Natural killer cell (primary cell): Measurements from ENCODE around the gene NRXN2. TPM values are rescaled to one million over a fixed set of nuclear protein-coding genes. Genes with fewer than 3 reads are reported as not detected.

Experiments
- ATAC-seq, 3 donors: fragments of 150-1000 bp in 2 of 3; fragments of 200-7000 bp in 1 of 3; cut with Tn5 transposase; 1 replicate in 1 of 3; 2 replicates in 2 of 3; pipeline ENCODE4 v1.10.0; 2021; ENCODE audit warnings: mild to moderate bottlenecking in 2 of 3, moderate library complexity in 2 of 3
- DNase-seq, 2 donors: peaks; one replicate each; pipeline versions ENCODE4 v3.0.0 to v3.0.0-alpha.2; 2013 to 2021; ENCODE audit warnings: mixed read lengths in 1 of 2
- H3K27ac ChIP-seq: one replicate; pipeline ENCODE4 v1.5.1; 2013; ENCODE audit warnings: mild to moderate bottlenecking, low read length
- H3K27me3 ChIP-seq: one replicate; pipeline ENCODE4 v1.6.1; 2013; ENCODE audit warnings: low read length; ENCODE audit not compliant: control insufficient read depth, insufficient read depth
- H3K36me3 ChIP-seq: one replicate; pipeline ENCODE4 v1.6.1; 2013; ENCODE audit warnings: low read length; ENCODE audit not compliant: control insufficient read depth, insufficient read depth
- H3K4me1 ChIP-seq: one replicate; pipeline ENCODE4 v1.6.1; 2013; ENCODE audit warnings: low read length; ENCODE audit not compliant: control insufficient read depth, insufficient read depth
- H3K4me3 ChIP-seq: one replicate; pipeline ENCODE4 v1.5.1; 2013; ENCODE audit warnings: low read length
- H3K9me3 ChIP-seq: one replicate; pipeline ENCODE4 v1.6.1; 2013; ENCODE audit warnings: low read length; ENCODE audit not compliant: control insufficient read depth, insufficient read depth
- H3K27ac Mint-ChIP-seq, 2 donors: one replicate each; pipeline ENCODE4 v1.8.0; 2022; ENCODE audit warnings: mild to moderate bottlenecking in 2 of 2, mixed read lengths in 2 of 2, moderate library complexity in 1 of 2
- H3K27me3 Mint-ChIP-seq, 2 donors: one replicate each; pipeline ENCODE4 v1.8.0; 2022; ENCODE audit warnings: low read depth in 2 of 2, mixed read lengths in 2 of 2
- H3K36me3 Mint-ChIP-seq: one replicate; pipeline ENCODE4 v1.8.0; 2022; ENCODE audit warnings: mixed read lengths
- H3K4me1 Mint-ChIP-seq, 2 donors: one replicate each; pipeline ENCODE4 v1.8.0; 2022; ENCODE audit warnings: mixed read lengths in 2 of 2
- H3K4me3 Mint-ChIP-seq: one replicate; pipeline ENCODE4 v1.8.0; 2022; ENCODE audit warnings: mild to moderate bottlenecking, moderate library complexity, mixed read lengths
- H3K9me3 Mint-ChIP-seq, 2 donors: one replicate each; pipeline ENCODE4 v1.8.0; 2022; ENCODE audit warnings: mixed read lengths in 2 of 2
- CTCF ChIP-seq: fragments of 200-600 bp; IDR thresholded peaks from one replicate; pipeline ENCODE4 v1.8.0; 2022; ENCODE audit warnings: antibody characterized with exemption
- WGBS: methylation state at CpG from one replicate; pipeline ENCODE4 v1.1.7; 2013; ENCODE audit warnings: missing lambda C conversion rate; ENCODE audit not compliant: insufficient coverage; 5-methylcytosine and 5-hydroxymethylcytosine counted together
- intact Hi-C: fragments of 100-400 bp; cut with micrococcal nuclease; formaldehyde crosslinking; loops from one replicate; pipeline ENCODE4 v1.14.2; 2022
- total RNA-seq, 4 donors: library from RNA; stranded (reverse); fragments of 120-200 nt in 1 of 4; gene quantifications; one replicate each; pipeline versions ENCODE4 v1.2.3 to v1.2.4, GENCODE V29; 2013 to 2022

Gene NRXN2
- total RNA-seq, 3 donors from 2014 or later (not counting 1 experiment from before 2014, with no cell fraction given), result 2.9 to 9.6 (median 7.7) TPM

- Histone ChIP-seq H3K4me1 (peaks cover 43% of the 10 kb centered on the region), H3K9me3 (no peaks in the 10 kb centered on the region), H3K27me3 (no peaks in the 10 kb centered on the region), H3K4me3 (no peak overlapping the region), H3K27ac (no peak overlapping the region), H3K36me3 (peaks cover 95% of the 10 kb centered on the region)
- ATAC-seq (no peak), DNase-seq (no peak)
- Mint-ChIP-seq H3K4me1 (peaks cover 76 to 79% of the 10 kb centered on the region in 2 donors), H3K36me3 (peaks cover 49% of the 10 kb centered on the region), H3K27me3 (no peaks in the 10 kb centered on the region), H3K27ac (peak overlapping the region in 1 of 2 donors; percentile 50), H3K4me3 (no peak overlapping the region), H3K9me3 (no peaks in the 10 kb centered on the region)
- intact Hi-C loops, result loop anchor here (10.0 kb wide), 1 partner anchor 345 kb away; the partner anchor contains the start of genes TM7SF2 and ZNHIT2
- WGBS, result 98% methylated on average over 7 of the region's 12 CpGs
- no peak for TF ChIP-seq CTCF
These were observed 47.1 kb upstream of the NRXN2 start for GRCh38 chr11:64770120-64770519.

GRCh38 chr11:64769283-64769682 is 46.3 kb upstream of the NRXN2 start:
- TF ChIP-seq CTCF, result no peak
- no peak for ATAC-seq
- Histone ChIP-seq H3K9me3 (no peaks in the 10 kb centered on the region), H3K4me1 (peaks cover 51% of the 10 kb centered on the region), H3K36me3 (peaks cover 95% of the 10 kb centered on the region), H3K27me3 (no peaks in the 10 kb centered on the region), H3K4me3 (no peak overlapping the region), H3K27ac (no peak overlapping the region)
- Mint-ChIP-seq H3K27me3 (no peaks in the 10 kb centered on the region), H3K36me3 (peaks cover 53% of the 10 kb centered on the region), H3K27ac (peak overlapping the region; percentile 15 to 83), H3K4me3 (peak overlapping the region; percentile 31), H3K9me3 (no peaks in the 10 kb centered on the region), H3K4me1 (peaks cover 80 to 82% of the 10 kb centered on the region in 2 donors)
- intact Hi-C loops, result no loop called here
- no peak for DNase-seq
- WGBS, result 94% methylated on average over 6 of the region's 6 CpGs

GRCh38 chr11:64768300-64768694 is 45.3 kb upstream of the NRXN2 start:
- DNase-seq, result no peak
- no peak overlapping the region for H3K4me3 ChIP-seq
- 87% methylated on average over 6 of the region's 6 CpGs for WGBS
- peaks cover 88% of the 10 kb centered on the region for H3K36me3 ChIP-seq
- no peaks in the 10 kb centered on the region for H3K9me3 Mint-ChIP-seq
- peaks cover 58% of the 10 kb centered on the region for H3K4me1 ChIP-seq
- intact Hi-C loops, result no loop called here
- H3K27me3 ChIP-seq, result no peaks in the 10 kb centered on the region
- H3K9me3 ChIP-seq, result no peaks in the 10 kb centered on the region
- ATAC-seq, result no peak
- H3K4me3 Mint-ChIP-seq, result peak overlapping the region; percentile 9
- H3K4me1 Mint-ChIP-seq, result peaks cover 80 to 83% of the 10 kb centered on the region in 2 donors
- H3K27ac Mint-ChIP-seq, result peak overlapping the region; percentile 83 to 95
- peaks cover 45% of the 10 kb centered on the region for H3K36me3 Mint-ChIP-seq
- H3K27ac ChIP-seq, result no peak overlapping the region
- TF ChIP-seq CTCF, result no peak
- no peaks in the 10 kb centered on the region for H3K27me3 Mint-ChIP-seq
